GM20000 (cell line): Measurements from ENCODE around the gene RANBP1.

Source experiments
- DNase-seq: peaks from one replicate; pipeline ENCODE4 v3.0.0; 2012; ENCODE audit warnings: low spot score
- TF ChIP-seq, protein P1 (sequence below): IDR thresholded peaks from 2 replicates; pipeline ENCODE4 v1.5.1; 2012; ENCODE audit warnings: mild to moderate bottlenecking, control low read depth; ENCODE audit errors: extremely low read depth, missing control alignments

RANBP1 gene

GRCh38 chr22:20089977-20090729 lies 25.8 kb upstream of the RANBP1 start:
- DNase-seq: no peak
- TF ChIP-seq, protein P1, sequence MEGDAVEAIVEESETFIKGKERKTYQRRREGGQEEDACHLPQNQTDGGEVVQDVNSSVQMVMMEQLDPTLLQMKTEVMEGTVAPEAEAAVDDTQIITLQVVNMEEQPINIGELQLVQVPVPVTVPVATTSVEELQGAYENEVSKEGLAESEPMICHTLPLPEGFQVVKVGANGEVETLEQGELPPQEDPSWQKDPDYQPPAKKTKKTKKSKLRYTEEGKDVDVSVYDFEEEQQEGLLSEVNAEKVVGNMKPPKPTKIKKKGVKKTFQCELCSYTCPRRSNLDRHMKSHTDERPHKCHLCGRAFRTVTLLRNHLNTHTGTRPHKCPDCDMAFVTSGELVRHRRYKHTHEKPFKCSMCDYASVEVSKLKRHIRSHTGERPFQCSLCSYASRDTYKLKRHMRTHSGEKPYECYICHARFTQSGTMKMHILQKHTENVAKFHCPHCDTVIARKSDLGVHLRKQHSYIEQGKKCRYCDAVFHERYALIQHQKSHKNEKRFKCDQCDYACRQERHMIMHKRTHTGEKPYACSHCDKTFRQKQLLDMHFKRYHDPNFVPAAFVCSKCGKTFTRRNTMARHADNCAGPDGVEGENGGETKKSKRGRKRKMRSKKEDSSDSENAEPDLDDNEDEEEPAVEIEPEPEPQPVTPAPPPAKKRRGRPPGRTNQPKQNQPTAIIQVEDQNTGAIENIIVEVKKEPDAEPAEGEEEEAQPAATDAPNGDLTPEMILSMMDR: no peak

DNA sequence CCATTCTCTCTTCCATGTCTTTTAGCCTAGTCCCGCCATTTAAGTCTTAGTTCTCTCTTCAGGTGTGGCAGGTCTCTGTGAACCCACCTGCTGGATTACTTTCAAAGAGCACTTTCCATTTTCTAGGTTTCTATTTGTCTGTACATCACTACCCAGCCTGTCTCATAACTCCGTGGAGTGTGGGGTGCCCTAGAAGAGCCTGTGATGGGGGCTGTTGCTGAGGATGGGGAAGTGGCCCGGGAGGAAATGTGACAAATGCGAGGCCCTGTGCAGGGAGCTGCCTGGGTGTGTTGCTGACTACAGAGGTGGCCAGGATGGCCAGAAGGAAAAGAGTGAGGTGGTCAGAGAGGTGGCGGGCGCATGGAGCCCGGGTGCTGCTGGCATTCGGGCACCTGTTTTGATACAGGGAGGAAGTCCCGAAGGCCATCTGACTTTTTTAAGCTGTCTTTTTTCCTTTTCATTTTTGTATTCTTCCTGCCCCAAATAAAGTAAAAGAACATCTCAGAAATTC lies 25.1 kb upstream of the RANBP1 start:
- TF ChIP-seq, protein P1: no peak

DNA sequence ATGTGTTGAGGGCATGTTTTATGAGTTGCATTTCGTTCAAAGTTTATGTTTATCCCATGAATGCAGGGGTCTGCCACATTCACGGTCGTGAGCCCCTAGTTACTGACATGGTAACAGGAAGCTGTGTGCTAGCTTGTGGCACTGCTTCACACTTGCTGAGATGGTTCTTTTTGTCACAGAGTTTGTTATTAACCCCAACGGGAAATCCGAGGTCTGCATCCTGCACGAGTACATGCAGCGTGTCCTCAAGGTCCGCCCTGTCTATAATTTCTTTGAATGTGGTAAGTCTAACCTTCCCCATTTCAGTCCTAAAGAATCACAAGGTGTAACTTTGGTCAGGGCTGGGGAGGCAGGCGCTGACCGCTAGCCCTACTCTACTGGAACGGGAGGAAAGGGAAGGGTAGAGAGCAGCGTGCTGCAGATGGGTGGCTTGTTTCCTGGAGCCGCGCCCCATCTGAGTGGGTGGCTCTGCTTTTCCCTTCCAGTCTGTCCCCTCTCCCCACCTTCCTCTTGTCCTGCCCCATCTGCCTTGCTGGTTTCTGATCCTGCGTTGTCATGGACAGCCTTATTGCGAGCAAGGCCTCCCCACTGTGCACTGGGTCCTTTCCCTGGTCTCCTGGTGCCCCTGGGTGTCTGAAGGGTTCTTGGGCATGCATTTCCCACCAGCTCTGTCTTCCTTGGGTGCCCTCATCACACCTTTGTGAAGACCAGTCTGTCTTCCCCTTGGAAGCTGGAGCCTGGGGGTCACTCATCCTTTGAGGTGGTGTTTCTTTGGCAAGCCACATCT lies 24.0 kb upstream of the RANBP1 start:
- no peak for DNase-seq
- TF ChIP-seq, protein P1: no peak

More for the DNA sequence above, 25.1 kb upstream of the RANBP1 start:
- no peak for DNase-seq

GRCh38 chr22:20092477-20092854 lies 23.4 kb upstream of the RANBP1 start:
- TF ChIP-seq, protein P1: no peak
- DNase-seq: no peak

GRCh38 chr22:20093418-20094196 lies 22.3 kb upstream of the RANBP1 start:
- no peak for DNase-seq
- TF ChIP-seq, protein P1: no peak

GRCh38 chr22:20094197-20094807 lies 21.6 kb upstream of the RANBP1 start:
- DNase-seq: no peak
- TF ChIP-seq, protein P1: no peak
